K562 (cell line): ENCODE measurements around the gene HOXA2. TPM values are rescaled to one million over a fixed set of nuclear protein-coding genes. Genes with fewer than 3 reads are reported as not detected.

Experiments used
- ASH1L ChIP-seq: fragments of 450-650 bp; IDR thresholded peaks from 2 replicates; pipeline ENCODE4 v1.6.1; 2018; ENCODE audit warnings: borderline replicate concordance, mild to moderate bottlenecking, low read depth; ENCODE audit not compliant: partially characterized antibody
- ATF4 ChIP-seq: fragments of 450-650 bp; formaldehyde crosslinking; IDR thresholded peaks from 2 replicates; pipeline ENCODE4 v1.4.0; 2022; ENCODE audit warnings: mild to moderate bottlenecking, moderate library complexity
- CCAR2 ChIP-seq: fragments of 200-400 bp; formaldehyde crosslinking; IDR thresholded peaks from 2 replicates; pipeline ENCODE4 v1.6.1; 2017; ENCODE audit warnings: mild to moderate bottlenecking, low read depth, low read length
- ELF4 ChIP-seq: fragments of 450-650 bp; formaldehyde crosslinking; IDR thresholded peaks from 2 replicates; pipeline ENCODE4 v1.4.0; 2022; ENCODE audit warnings: missing genetic modification characterization
- EWSR1 ChIP-seq: fragments of 450-650 bp; IDR thresholded peaks from 2 replicates; pipeline ENCODE4 v1.6.1; 2018; ENCODE audit warnings: borderline replicate concordance, mild to moderate bottlenecking, low read depth, moderate library complexity; ENCODE audit not compliant: partially characterized antibody
- FOXA3 ChIP-seq, 2 experiments: fragments of 450-650 bp in 1 of 2; sonication (generic) in 1 of 2; formaldehyde crosslinking; IDR thresholded peaks in 1 of 2; conservative IDR thresholded peaks in 1 of 2; 2 replicates each; pipeline versions ENCODE4 v1.4.0 to v1.8.0; 2020 to 2022; ENCODE audit warnings: mild to moderate bottlenecking in 2 of 2, missing genetic modification reagents in 1 of 2
- FOXJ2 ChIP-seq: fragments of 200-800 bp; sonication (Bioruptor generic); IDR thresholded peaks from 2 replicates; pipeline ENCODE4 v1.6.1; 2016; ENCODE audit warnings: missing genetic modification characterization, missing compliant biosample characterization
- IRF1 ChIP-seq: sonication (generic); formaldehyde crosslinking; IDR thresholded peaks from 2 replicates; pipeline ENCODE4 v1.8.0; 2022; ENCODE audit warnings: missing genetic modification reagents, mild to moderate bottlenecking, borderline replicate concordance
- RREB1 ChIP-seq: fragments of 250-450 bp; sonication (Bioruptor Pico); IDR thresholded peaks from 2 replicates; pipeline ENCODE4 v1.4.0; 2020
- SETDB1 ChIP-seq: IDR thresholded peaks from one replicate; pipeline ENCODE4 v1.6.1; 2012; ENCODE audit warnings: low read length, control low read depth, inconsistent platforms
- SREBF1 ChIP-seq: fragments of 150-350 bp; IDR thresholded peaks from 2 replicates; pipeline ENCODE4 v1.6.1; 2014; ENCODE audit warnings: antibody characterized with exemption, low read depth, low read length, borderline replicate concordance
- TCF7L2 ChIP-seq: fragments of 150-350 bp; IDR thresholded peaks from 2 replicates; pipeline ENCODE4 v1.6.1; 2016; ENCODE audit warnings: low read depth, mild to moderate bottlenecking, low read length, moderate library complexity
- ZNF354B ChIP-seq: fragments of 250-450 bp; sonication (Bioruptor Pico); IDR thresholded peaks from 2 replicates; pipeline ENCODE4 v1.4.0; 2020
- ZNF592 ChIP-seq: fragments of 450-650 bp; IDR thresholded peaks from 2 replicates; pipeline ENCODE4 v1.6.1; 2017; ENCODE audit warnings: antibody characterized with exemption, mild to moderate bottlenecking
- polyA plus RNA-seq, 8 experiments: library from polyadenylated mRNA; depleted of rRNA in 4 of 8; stranded (reverse) in 5 of 8; unstranded in 3 of 8; fragments of >200 nt; fragmentation: Nextera tagmentation in 2 of 8; fragmentation: Illumina TruSeq in 1 of 8; extraction: Ambion mirVana in 2 of 8; extraction: Trizol in 1 of 8; gene quantifications; 2 replicates each; pipeline versions ENCODE4 v1.2.1 to v1.2.3, GENCODE V29; 2011 to 2014; ENCODE audit warnings: inconsistent platforms in 1 of 8, missing spikeins in 1 of 8
- total RNA-seq, 7 experiments: library from RNA; depleted of rRNA in 6 of 7; stranded (reverse); fragments of >200 nt in 6 of 7; fragmentation: Illumina TruSeq in 2 of 7; extraction: Trizol in 2 of 7; gene quantifications; 2 replicates each; pipeline versions ENCODE4 v1.2.1 to v1.2.3, GENCODE V29; 2011 to 2021; ENCODE audit warnings: low replicate concordance in 1 of 7

HOXA2 gene
- total and polyA plus RNA-seq, 9 of the 15 experiments (the other 6 are each of a cell fraction or from before 2014, with no cell fraction given), result 0.04 TPM; not detected in 8

- TF ChIP-seq FOXA3 (CRISPR knock-in tag; conservative IDR thresholded peaks at IDR 0.05 in 1 of 2, IDR thresholded peaks at IDR 0.05 in 1 of 2) (no peak), SETDB1 (no peak), FOXJ2 (tag) (0 out of 2 replicates have a peak, but pooled peaks have one; percentile 78), TCF7L2 (no peak), IRF1 (no peak), SREBF1 (no peak), ELF4 (CRISPR knock-in tag) (no peak), ZNF592 (no peak), EWSR1 (no peak), ASH1L (no peak), RREB1 (no peak), ATF4 (0 out of 2 replicates have a peak, but pooled peaks have one; percentile 43), ZNF354B (CRISPR knock-in tag) (no peak), CCAR2 (no peak)
These were observed 30.7 kb downstream of the HOXA2 start (continued) for GRCh38 chr7:27071622-27072390.
